Brain pericyte (primary cell): ENCODE data around the gene DNAH5.

Experiments
- DNase-seq: peaks from one replicate; pipeline ENCODE4 v3.0.0-alpha.2; 2012; ENCODE audit warnings: low read depth, low spot score

Gene DNAH5

DNA sequence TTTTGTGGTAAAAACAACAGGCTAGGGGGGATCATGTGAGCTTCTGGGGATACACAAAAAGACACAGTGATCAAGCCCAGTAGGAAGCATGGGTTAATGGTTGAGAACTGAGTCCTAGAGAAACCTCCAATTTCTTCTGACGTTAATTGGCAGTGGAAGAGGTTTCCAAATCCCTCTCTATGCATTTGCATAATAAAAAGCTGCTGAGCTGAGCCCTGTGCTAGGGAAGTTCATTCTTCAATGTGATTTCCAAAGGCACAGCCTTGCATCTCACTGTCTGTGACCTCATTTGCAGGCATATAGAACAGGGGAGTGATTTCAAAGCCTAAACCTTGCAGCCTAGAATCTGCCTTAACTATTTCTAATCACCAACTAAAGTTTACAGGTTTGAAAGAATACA lies 812 bp downstream of the DNAH5 start:
- DNase-seq: no peak

DNA sequence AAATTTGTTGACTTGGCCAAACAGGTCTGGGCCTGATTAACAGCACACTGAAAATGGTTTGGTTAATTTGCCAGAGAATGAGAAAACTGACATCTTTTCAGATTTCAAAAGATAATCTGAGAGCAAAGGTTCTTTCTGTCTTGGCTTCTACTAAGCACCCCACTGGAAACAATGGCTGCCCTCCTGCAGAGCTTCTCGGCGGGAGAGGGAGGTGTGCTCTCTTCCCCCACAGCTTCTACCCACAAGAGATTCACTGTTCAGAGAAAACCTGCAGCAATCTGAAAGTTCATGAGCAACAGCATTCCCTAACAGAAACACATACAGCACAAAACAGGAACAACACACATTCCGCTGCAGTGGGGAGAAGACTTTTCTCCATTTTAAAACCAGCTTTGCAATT lies 3.0 kb downstream of the DNAH5 start:
- no peak for DNase-seq

DNA sequence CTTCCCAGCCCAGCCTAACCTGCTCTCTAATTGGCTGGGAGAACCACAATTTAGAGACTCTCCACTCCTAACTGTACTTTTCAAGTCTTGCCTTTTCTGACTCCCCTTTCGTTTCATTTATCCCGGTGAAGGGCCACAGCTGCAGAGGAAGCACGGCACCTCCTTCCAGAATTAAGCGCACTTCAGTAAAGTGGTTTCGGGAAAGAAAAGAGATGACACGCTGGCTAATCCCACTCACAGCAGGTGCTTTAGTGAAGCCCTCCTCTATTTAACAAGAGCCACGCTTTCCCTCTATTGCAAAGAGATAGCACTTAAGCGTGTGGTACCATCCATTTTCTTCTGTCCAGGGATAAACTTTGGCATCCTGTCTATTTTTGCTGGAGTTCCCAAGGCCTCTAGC lies 4.8 kb downstream of the DNAH5 start:
- no peak for DNase-seq

DNA sequence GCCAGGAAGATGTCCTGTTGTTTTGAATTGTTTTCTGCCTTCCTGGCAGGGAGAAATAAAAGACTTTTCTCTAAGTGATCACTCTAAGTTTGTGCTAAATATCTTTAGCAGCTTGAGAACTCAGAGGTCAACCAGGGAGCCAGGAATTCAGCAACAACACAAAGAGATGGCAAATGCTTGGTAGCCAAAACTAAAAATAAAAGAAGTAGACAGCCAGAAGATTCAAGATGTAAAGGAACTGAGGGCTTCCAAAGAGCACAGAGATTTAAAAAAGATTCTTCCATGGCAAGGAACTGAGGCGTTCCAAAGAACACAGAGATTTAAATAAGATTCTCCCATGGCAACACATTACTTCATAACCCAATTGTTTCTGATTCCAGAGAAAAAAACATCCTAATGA lies 9.6 kb downstream of the DNAH5 start:
- no peak for DNase-seq

DNA sequence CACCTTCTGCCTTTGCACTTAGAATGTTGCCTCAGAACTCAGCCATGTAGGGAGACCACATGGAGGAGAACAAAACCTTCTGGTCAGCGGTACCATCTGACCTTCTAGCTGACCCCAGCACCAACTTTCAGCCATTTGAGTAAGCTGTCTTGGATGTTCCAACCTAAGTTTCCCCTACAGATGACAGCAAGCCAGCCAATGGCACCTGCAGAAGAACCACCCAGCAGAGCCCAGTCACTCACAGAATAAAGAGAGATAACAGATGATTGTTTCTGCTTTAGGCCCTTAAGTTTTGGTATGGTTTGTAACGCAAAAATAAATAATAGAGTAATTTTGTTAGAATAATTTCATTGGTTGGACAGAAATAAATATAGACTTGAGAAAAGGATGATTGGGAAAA lies 10.4 kb downstream of the DNAH5 start:
- DNase-seq: no peak

DNA sequence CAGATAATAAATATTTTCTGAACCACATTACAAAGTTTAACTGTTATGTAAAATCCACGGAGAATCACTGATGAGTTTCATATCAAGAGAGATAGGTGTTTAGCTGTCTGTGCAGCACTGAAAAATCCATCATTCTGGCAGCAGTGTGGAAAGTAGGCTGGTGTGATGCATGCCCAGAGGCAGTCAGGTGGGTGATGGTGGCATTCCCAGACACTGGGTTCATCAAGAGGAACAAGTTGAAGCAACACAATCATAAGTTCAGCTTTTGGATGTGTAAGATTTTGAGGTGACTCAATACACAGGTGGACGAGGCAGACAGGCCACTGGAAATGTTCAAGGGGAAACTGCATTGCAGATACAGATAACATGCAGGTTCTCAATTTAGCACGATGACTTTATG lies 11.9 kb downstream of the DNAH5 start:
- no peak for DNase-seq

DNA sequence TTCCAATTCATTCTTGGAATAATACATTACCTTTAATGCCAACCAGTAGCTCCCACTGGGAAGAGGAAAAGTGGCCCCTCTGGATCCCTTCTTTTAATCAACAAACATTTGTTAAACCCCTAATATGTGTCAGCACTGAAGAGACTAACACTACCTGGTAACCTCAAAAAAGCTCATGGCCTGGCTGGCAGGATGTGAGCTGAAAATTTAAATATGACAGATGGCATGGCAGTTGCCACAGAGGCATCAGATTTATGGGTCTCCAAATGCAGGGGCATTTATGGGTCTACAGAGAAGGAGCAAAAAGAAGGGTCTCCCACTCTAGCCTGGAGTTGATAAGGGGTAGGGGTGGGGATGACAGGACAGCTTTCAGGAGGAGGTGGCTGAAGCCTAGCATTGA lies 12.5 kb downstream of the DNAH5 start:
- DNase-seq: no peak

DNA sequence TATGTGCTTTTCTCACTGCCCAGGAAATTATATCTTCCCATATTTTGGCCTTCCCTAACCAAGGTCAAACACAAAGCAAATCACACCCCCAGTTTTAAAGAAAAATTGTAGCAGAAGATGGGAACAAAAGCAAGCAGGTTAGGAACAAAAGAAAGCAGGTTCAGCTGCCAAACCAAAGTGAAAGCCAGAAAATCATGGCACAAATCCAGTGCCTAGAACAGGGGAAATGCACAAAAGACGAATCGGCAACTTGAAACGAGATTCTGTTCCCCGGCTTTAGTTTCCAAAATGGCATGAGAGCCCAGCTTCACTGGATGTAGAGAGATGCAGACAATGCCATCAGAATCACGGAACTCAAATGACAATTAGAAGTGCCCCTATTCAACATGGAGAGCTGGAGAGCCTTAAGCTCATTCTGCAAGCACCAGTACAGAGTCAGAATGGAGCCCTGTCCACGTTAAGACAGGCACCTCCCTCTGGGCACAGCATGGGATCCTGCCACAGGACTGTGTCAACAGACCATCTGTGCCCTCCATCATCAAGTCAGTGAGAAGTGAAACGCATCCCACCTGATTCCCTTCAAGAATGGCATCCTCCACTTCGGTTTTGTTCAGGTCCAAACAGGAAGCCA lies 13.8 kb downstream of the DNAH5 start:
- no peak for DNase-seq

DNA sequence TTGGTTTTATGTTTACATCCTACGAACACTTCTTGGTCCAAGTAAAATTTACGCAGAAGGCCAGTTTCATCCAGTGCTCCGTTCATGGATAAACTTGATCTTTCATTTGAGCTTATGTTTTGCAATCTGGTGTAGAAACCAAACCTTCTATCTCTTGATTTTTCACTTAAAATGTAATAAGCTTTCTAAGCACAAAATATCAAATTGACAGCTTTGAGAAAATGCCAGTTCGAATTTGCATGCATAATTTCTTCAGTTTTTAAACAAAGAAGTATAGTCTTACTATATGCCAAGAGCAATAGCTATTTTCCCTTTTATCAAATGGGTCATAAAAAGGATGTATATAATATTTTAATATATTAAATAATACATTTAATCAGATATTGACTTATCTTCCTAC lies 17.8 kb downstream of the DNAH5 start:
- DNase-seq: no peak

DNA sequence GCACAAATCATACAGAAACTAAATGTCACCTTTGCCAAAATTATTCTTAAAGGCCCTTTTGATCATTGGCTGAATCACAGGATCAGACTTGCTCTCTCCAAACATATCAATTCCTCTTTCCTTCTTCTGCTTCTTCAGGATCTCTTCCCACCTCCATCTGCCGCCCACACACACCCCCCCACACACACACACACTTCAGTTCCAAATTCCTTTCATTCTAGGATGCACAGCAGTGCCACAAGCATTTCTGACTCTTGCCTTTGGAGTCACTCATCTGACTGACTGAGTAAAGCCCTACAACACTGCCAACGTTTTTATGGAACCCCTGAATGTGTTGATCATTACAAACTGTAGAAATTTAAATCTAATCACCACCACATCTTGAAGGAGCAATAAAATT lies 22.9 kb downstream of the DNAH5 start:
- DNase-seq: no peak

DNA sequence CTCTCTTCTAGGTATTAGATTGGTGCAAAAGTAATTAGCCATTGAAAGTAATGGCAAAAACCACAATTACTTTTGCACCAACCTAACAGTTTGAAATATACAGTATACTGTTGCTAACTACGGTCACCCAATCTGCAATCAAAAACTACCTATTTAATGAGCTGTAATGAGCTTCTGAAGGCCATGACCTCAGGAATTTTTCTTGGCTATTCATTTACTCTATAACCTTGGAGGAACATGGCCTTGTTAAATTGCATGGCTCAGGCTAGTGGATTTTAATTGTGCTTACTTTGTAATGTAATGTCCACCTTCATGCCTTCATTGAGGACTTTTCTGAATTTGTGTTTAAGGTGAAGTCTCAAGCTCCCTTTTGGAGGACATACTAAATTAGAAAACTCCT lies 24.7 kb downstream of the DNAH5 start:
- DNase-seq: no peak

DNA sequence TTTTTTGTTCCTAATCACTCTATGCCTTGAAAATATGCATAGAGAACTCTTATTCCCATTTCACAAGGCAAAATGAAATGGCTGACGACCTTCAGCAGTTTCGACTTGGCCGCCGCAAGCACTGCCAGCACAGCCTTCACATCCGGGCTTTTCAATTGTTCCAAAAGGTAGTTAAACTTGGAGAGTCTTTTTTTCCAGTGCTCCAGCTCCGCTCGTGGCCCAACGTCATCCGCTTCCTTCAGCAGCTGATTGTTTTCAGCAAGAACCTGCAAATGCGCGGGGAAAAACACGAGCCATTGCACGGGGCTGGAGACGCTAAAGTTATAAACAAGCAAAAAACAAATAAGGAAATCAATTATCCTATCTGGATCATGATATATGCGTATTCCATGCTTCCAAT lies 25.4 kb downstream of the DNAH5 start:
- DNase-seq: no peak

DNA sequence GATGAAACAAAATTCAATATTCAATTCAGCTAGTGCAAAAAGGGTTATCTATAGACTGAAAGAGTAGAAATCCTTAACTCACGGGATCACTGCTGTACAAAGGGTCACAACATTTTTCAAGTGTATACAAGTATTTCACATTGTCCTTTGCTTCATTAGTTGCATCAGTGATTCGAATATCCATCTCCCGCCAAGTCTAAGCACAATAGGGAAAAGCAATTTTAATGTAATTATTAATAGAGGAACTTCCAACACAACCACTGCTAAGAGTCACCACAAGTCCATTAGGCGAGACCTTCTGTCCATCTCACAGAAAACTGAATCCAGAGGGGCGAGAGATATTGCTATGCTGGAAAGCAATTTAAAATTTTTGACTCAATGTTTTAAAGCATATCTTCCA lies 27.4 kb downstream of the DNAH5 start:
- no peak for DNase-seq

DNA sequence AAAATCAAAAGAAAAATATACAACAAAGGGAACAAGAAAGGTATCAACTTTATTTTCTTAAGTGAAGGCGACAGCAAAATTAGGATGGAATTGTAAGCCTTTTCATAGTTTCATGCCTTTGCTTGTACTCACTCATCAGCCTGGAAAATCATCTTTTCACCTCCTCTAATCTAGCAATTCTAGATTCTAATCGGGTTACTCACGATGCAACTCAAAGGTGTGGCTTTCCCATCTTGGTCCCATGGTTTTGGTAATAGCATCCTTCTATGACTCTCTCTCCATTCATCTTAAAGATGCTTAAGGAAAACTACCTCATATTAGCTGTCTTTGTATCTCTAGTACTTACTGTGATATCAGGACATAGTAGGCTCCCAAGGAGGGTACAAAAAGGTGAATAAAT lies 30.5 kb downstream of the DNAH5 start:
- DNase-seq: no peak

DNA sequence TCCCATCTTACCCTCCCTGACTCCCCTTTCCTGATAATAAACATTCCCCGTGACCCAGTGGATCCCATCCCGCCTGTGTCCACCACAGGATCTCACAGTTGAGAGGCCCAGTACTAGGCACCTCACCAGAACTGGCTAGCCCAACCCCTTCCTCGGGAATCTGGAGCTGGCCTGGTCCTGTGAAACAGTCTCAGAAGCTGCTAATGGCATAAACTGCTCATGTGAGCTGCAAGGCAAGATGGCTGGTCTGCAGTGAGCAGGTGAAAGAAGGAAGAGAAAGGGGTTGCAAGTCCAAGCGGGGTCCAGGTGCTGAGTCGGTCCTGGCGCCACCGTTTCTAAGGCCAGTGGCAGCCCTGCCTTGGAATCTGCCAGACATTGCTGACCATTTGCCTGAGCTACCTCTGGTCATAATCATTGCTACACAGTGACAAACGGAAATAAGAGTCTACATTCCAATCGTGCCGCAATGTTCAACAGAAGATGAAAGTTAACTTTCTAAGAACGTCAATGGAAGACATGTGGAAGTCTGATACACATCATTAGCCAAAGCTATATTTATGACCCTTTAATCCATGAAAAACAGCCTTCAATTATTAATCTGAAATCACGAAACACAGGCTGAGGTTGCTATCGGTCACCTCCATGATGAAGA lies 33.7 kb downstream of the DNAH5 start:
- no peak for DNase-seq

DNA sequence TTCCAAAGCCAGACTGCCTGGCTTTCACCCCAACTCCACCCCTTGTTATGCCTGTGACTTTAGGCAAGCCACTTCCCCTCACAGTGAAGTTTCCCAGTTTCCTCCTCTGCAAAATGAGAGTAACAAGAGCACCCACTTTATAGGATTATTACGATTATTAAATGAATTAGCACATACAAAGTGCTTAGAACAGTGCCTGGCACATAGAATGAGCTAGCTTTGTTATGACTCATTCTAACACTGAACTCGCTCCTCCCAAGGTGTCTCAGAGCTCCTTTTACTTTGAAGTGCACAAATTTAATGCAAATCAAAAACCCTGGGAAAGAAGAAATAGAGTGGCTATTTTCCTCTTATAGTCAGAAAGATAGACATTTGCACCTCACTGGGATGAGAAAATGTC lies 34.3 kb downstream of the DNAH5 start:
- no peak for DNase-seq

DNA sequence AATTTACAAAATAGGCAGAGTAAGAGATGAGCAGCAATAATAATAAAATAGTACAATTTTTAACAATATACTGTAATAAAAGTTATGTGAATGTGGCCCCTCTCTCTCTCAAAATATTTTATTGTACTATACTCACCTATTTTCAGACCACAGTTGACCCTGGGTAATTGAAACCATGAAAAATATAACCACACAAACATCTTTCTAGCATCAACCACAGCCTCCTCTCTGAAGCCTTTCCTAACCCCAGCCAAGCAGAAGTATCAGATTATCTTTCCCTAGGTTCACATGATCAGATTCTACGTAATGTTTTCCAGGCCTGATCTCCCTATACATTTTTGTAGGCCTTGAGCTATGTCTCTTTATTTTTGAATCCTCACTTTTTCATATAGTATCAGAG lies 35.2 kb downstream of the DNAH5 start:
- no peak for DNase-seq

DNA sequence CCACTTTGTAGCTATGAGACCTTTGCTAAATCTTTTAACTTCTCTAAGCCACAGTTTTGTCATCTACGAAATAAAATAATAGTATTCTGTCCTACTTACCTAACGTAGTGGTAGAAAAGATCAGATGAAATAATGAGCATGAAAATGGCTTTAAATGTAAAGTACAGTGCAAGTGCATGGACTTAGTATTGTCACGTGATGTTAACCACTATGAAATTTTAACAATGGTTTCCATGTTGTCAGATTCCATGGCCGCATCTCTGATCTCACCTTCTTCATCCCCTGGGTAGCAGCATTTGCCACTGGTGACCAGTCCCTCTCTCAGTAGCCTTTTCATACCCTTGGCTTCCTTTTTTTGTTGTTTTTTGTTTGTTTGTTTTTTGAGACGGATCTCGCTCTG lies 45.9 kb downstream of the DNAH5 start:
- no peak for DNase-seq

DNA sequence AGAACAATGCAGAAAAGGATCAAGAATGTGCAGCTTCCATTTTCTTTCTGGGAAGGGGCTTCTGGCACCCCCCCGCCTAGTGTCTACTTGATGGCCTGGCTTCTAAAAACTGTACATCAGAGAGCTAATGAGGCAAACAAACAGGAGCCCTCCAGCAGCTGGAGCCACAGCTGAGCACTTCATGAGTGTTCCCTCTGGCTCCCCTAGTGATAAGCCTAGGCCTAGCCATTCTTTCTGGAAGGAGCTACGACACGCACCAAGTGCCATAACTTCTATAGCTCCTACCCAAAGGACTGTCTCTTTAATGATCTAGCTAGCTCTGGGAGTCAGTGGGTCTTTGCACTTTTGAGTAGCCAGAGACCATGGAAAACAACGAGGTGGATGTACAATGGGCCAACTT lies 66.1 kb downstream of the DNAH5 start:
- no peak for DNase-seq

DNA sequence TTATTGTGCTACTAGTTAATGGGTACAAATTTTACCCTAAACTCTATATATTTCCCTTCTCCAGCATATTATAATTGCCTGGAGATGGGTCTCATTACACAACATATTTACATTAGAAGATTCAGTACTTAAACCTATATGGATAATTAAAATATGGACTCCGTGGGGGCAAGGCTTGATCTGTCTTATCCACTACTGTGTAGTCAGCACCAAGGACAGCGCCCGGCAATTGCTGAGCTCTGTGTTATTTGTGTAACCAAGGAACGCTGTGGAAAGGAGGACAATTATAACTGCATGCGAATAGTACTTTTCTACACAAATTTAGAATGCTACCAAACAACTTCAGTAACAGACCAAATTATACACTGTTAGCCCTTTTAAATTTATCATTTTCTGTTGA lies 77.7 kb downstream of the DNAH5 start:
- no peak for DNase-seq

DNA sequence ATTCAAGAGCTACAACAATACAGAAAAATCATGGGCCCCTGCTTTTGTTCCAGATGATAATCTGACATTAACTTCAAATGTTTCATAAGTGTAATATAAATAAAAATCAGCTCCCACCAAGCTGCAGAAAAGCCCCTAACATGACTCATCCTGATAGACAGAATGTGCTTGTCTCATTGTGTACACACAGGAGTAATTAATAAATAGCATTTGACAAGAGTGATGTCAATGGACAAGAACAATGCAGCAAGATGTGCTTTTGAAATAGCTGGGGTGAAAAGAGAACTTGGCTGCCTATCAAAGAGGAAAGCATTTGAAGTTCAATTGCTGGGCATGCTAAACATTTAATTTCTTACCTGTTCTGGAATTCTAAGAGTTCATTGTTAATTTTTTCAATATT lies 79.2 kb downstream of the DNAH5 start:
- no peak for DNase-seq

DNA sequence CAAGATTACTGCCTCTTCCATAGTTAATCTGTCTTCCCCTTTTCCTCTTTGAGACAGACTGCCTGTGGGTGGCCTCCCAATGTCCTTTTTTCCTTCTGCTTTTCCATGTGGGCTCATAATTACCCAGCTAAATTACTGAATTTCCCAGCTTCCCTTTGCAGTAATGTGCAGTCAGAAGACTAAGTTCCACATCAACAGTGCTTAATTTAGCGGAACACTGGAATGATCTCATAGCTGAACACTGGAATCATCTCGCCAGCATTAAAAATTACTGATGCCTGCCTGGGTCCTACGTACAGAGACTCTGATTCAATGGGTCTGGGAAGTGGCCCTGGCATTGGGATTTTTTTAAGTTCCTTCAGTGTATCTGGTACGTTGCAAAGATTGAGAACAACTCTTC lies 84.3 kb downstream of the DNAH5 start:
- DNase-seq: no peak

DNA sequence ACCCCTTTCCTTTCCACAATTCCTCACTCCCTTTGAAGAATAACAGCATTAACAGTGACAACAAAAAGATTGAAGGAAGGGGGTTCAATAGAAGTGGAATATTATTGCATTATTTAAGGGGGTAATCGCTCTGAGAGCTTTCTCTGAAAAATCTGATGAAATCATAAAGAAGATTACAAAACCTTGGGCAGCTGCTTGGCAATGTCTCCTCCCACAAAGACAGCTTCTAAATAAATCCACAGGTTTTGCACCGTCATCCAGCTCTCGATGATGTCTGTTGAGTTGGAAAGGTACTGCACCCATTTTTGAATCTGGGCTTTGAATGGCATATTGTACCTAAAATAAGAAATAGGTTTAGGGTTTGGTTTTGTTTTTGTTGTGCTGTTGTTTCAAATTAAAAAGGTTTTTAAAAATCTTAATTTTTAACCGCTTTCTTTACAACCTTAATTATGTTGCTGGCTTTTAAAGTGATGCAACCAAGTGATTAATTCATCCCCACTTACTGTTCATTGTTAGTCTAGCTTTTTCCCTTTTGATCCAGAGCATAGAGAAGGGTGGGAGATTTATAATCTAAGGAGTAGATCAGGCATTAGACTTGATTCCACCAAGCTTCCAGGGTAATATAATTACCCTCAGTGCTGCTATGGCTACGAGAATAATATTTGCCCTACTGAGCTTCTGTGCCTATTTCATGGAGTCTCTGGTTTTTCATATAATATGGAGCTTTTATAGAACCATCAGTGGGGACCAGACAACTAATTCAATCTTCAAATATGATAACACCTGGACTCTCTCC lies 85.0 kb downstream of the DNAH5 start:
- no peak for DNase-seq
